ENCODE results near the gene CAPN15. TPM values are rescaled to one million over a fixed set of nuclear protein-coding genes. Genes with fewer than 3 reads are reported as not detected.

The CAPN15 gene
- total and polyA plus RNA-seq, 2 experiments from 2014 or later: 5.4 to 68.0 TPM

DNA sequence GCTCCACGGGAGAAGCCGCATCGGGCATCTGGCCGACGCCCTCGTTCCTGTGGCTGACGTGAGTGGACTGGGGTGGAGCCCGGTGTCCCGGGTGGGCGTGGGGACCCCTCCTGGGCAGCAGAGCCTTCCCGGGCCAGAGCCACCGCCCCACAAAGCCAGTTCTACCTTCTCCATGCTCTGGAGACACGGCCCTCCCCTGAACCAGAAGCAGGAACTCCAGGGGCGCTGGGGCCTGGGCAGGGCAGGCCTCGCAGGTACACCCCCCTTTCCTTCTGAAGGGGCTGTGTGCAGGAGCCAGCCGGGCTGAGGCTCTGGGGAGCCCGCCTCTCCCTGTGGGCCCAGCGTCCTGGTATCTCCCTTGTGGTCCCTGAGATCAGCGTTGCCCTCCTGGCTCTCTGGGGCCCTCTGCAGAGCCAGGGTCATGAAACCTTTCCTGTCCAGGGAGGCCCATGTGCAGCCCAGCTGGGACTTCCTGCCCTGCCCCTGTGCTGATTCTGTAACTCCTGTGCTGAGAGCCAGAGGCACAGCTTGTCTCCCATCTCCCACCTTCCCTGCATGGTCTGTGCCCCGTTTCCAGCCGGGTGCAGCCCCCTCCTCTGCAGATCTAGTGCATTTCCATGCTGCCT lies 48.8 kb downstream of the CAPN15 start:
- 86% methylated on average over 21 of the region's 21 CpGs for WGBS, 2 experiments (ENCODE audit: low coverage in 1 of 2, low lambda C conversion rate in 2 of 2, missing lambda C conversion rate in 2 of 2)
- no peaks in the 10 kb centered on the region for H3F3A ChIP-seq (ENCODE audit: insufficient read depth)
- no peaks in the 10 kb centered on the region for H3K9me2 ChIP-seq (ENCODE audit: insufficient read depth)
- H3K4me1 ChIP-seq (ENCODE audit: insufficient read depth): no peaks in the 10 kb centered on the region
- H3K79me2 ChIP-seq (ENCODE audit: insufficient read depth): peaks cover 19% of the 10 kb centered on the region; the same call in 1 of the 2 replicates
- H3K4me3 ChIP-seq: no peak overlapping the region
- H3K27ac ChIP-seq: no peak overlapping the region
- H2AFZ ChIP-seq: no peak overlapping the region
- in situ Hi-C loops (cut with MboI): no loop called here
- no peaks in the 10 kb centered on the region for H3K36me3 ChIP-seq (ENCODE audit: low read depth)
- no peak for TF ChIP-seq EZH2 (IDR thresholded peaks at IDR 0.05; ENCODE audit: insufficient read depth, poor library complexity, severe bottlenecking)
- no peaks in the 10 kb centered on the region for H3K9me3 ChIP-seq (ENCODE audit: low read depth)
- H4K20me1 ChIP-seq (ENCODE audit: insufficient read depth): no peaks in the 10 kb centered on the region
- no peak overlapping the region for H3K4me2 ChIP-seq (ENCODE audit: unreplicated experiment)
- DNase-seq: no peak
- H3K9ac ChIP-seq: no peak overlapping the region
- no peaks in the 10 kb centered on the region for H3K27me3 ChIP-seq (replicated peaks; ENCODE audit: insufficient read depth)

GRCh38 chr16:576823-577201 lies 49.3 kb downstream of the CAPN15 start:
- H3K4me2 ChIP-seq (ENCODE audit: unreplicated experiment): no peak overlapping the region
- no peaks in the 10 kb centered on the region for H3K9me2 ChIP-seq (ENCODE audit: insufficient read depth)
- no peak overlapping the region for H3K4me3 ChIP-seq
- DNase-seq: no peak
- H3F3A ChIP-seq (ENCODE audit: insufficient read depth): no peaks in the 10 kb centered on the region
- no peaks in the 10 kb centered on the region for H4K20me1 ChIP-seq (ENCODE audit: insufficient read depth)
- WGBS, 2 experiments (ENCODE audit: low coverage in 1 of 2, low lambda C conversion rate in 2 of 2, missing lambda C conversion rate in 2 of 2): 82 to 91% methylated on average over 7 to 8 of the region's 8 CpGs
- TF ChIP-seq EZH2 (IDR thresholded peaks at IDR 0.05; ENCODE audit: insufficient read depth, poor library complexity, severe bottlenecking) (no peak), EZH2phosphoT487 (IDR thresholded peaks at IDR 0.05; ENCODE audit: insufficient read depth, low read depth) (no peak)
- no peak overlapping the region for H2AFZ ChIP-seq
- peaks cover 14% of the 10 kb centered on the region; the same call in 1 of the 2 replicates for H3K79me2 ChIP-seq (ENCODE audit: insufficient read depth)
- H3K27ac ChIP-seq: no peak overlapping the region
- no peaks in the 10 kb centered on the region for H3K4me1 ChIP-seq (ENCODE audit: insufficient read depth)
- in situ Hi-C loops (cut with MboI): no loop called here
- H3K36me3 ChIP-seq (ENCODE audit: low read depth): no peaks in the 10 kb centered on the region
- no peaks in the 10 kb centered on the region for H3K9me3 ChIP-seq (ENCODE audit: low read depth)
- no peak overlapping the region for H3K9ac ChIP-seq
- no peaks in the 10 kb centered on the region for H3K27me3 ChIP-seq (replicated peaks; ENCODE audit: insufficient read depth)

DNA sequence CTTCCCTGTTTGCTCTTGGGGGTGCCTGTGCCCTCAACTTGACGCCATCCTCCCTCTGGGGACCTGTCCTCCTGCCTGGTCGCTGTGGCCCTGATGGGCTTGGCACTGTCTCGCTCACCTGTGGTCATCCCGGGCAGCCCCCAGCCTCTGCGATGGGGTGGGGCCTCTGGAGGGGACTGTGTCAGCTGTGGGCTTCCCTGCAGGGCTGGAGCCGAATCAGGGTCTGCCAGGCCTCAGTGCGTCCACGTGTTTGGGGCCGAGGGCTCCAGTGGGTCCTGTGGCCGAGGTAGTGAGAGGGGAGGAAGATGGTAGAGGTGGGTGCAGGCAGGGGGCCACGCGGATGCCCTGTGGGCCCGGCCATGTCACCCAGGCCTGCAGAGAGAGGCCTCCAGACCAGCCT lies 50.3 kb downstream of the CAPN15 start:
- H3K9me2 ChIP-seq (ENCODE audit: insufficient read depth): no peaks in the 10 kb centered on the region
- no peaks in the 10 kb centered on the region for H3F3A ChIP-seq (ENCODE audit: insufficient read depth)
- no peaks in the 10 kb centered on the region for H3K9me3 ChIP-seq (ENCODE audit: low read depth)
- no peak overlapping the region for H3K27ac ChIP-seq
- in situ Hi-C loops (cut with MboI): no loop called here
- no peak for DNase-seq
- H3K4me3 ChIP-seq: no peak overlapping the region
- H3K36me3 ChIP-seq (ENCODE audit: low read depth): no peaks in the 10 kb centered on the region
- peaks cover 4% of the 10 kb centered on the region; the same call in 1 of the 2 replicates for H3K79me2 ChIP-seq (ENCODE audit: insufficient read depth)
- H4K20me1 ChIP-seq (ENCODE audit: insufficient read depth): no peaks in the 10 kb centered on the region
- TF ChIP-seq EZH2 (IDR thresholded peaks at IDR 0.05; ENCODE audit: insufficient read depth, poor library complexity, severe bottlenecking) (no peak), EZH2phosphoT487 (IDR thresholded peaks at IDR 0.05; ENCODE audit: insufficient read depth, low read depth) (no peak)
- H3K27me3 ChIP-seq (replicated peaks; ENCODE audit: insufficient read depth): no peaks in the 10 kb centered on the region
- no peak overlapping the region for H2AFZ ChIP-seq
- no peak overlapping the region for H3K4me2 ChIP-seq (ENCODE audit: unreplicated experiment)
- H3K4me1 ChIP-seq (ENCODE audit: insufficient read depth): no peaks in the 10 kb centered on the region
- H3K9ac ChIP-seq: no peak overlapping the region
- 92 to 96% methylated on average over 12 to 13 of the region's 13 CpGs for WGBS, 2 experiments (ENCODE audit: low coverage in 1 of 2, low lambda C conversion rate in 2 of 2, missing lambda C conversion rate in 2 of 2)

DNA sequence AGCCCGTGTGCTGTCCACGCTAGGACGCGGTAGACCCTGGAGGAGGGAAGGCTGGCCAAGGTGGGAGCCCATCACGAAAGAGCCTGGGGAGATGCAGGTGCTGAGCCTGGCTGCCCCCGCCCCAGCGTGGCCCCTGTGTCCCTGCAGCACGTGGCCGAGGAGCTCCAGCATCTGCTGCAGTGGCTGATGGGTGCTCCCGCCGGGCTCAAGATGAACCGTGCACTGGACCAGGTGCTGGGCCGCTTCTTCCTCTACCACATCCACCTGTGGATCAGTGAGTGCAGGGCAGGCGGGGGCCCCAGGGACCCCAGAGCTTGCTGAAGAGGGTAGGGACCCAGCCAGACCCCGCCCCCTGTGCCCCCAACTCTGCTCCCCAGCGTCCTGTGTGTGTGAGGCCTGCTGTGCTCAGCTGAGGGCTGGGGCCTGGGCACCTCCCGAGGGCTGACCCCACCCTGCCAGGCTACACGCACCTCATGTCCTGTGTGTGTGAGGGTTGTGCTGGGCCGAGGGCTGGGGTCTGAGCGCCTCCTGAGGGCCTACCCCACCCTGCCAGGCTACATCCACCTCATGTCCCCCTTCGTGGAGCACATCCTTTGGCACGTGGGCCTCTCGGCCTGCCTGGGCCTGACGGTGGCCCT lies 50.8 kb downstream of the CAPN15 start:
- WGBS, 2 experiments (ENCODE audit: low coverage in 1 of 2, low lambda C conversion rate in 2 of 2, missing lambda C conversion rate in 2 of 2): 89% methylated on average over 21 of the region's 24 CpGs

More for the DNA sequence above, 50.8 kb downstream of the CAPN15 start:
- no peak for DNase-seq
- TF ChIP-seq EZH2phosphoT487 (IDR thresholded peaks at IDR 0.05; ENCODE audit: insufficient read depth, low read depth) (no peak), EZH2 (IDR thresholded peaks at IDR 0.05; ENCODE audit: insufficient read depth, poor library complexity, severe bottlenecking) (no peak)
- no peak overlapping the region for H3K4me3 ChIP-seq
- H3K9me3 ChIP-seq (ENCODE audit: low read depth): no peaks in the 10 kb centered on the region
- no peaks in the 10 kb centered on the region for H3K9me2 ChIP-seq (ENCODE audit: insufficient read depth)
- H4K20me1 ChIP-seq (ENCODE audit: insufficient read depth): no peaks in the 10 kb centered on the region
- H2AFZ ChIP-seq: no peak overlapping the region
- no peaks in the 10 kb centered on the region for H3K27me3 ChIP-seq (replicated peaks; ENCODE audit: insufficient read depth)
- no peak overlapping the region for H3K27ac ChIP-seq
- in situ Hi-C loops (cut with MboI): no loop called here
- H3K4me2 ChIP-seq (ENCODE audit: unreplicated experiment): no peak overlapping the region
- H3K9ac ChIP-seq: no peak overlapping the region
- H3K79me2 ChIP-seq (ENCODE audit: insufficient read depth): no peaks in the 10 kb centered on the region
- H3F3A ChIP-seq (ENCODE audit: insufficient read depth): no peaks in the 10 kb centered on the region
- H3K4me1 ChIP-seq (ENCODE audit: insufficient read depth): no peaks in the 10 kb centered on the region
- no peaks in the 10 kb centered on the region for H3K36me3 ChIP-seq (ENCODE audit: low read depth)
